Large intestine (tissue), 3 donors: Measurements from ENCODE around the gene SCARF1. TPM values are rescaled to one million over a fixed set of nuclear protein-coding genes. Genes with fewer than 3 reads are reported as not detected.

ENCODE experiments used
- DNase-seq, 2 donors: peaks; one replicate each; pipeline versions ENCODE4 v3.0.0 to v3.0.0-alpha.2; 2013
- H3K27ac ChIP-seq: one replicate; pipeline ENCODE4 v1.5.1; 2013; ENCODE audit warnings: low read length
- H3K27me3 ChIP-seq: 2 replicates; pipeline ENCODE4 v1.6.1; 2013; ENCODE audit warnings: low read length; ENCODE audit not compliant: control insufficient read depth, insufficient read depth
- H3K36me3 ChIP-seq: 2 replicates; pipeline ENCODE4 v1.6.1; 2013; ENCODE audit warnings: low read length; ENCODE audit not compliant: control insufficient read depth, insufficient read depth
- H3K4me1 ChIP-seq: one replicate; pipeline ENCODE4 v1.6.1; 2013; ENCODE audit warnings: low read length; ENCODE audit not compliant: control insufficient read depth, insufficient read depth
- H3K4me3 ChIP-seq: one replicate; pipeline ENCODE4 v1.5.1; 2013; ENCODE audit warnings: low read length
- H3K9me3 ChIP-seq: one replicate; pipeline ENCODE4 v1.6.1; 2013; ENCODE audit warnings: mild to moderate bottlenecking, low read depth, low read length, moderate library complexity; ENCODE audit not compliant: control insufficient read depth
- WGBS: methylation state at CpG from one replicate; pipeline ENCODE4 v1.1.5; 2013; ENCODE audit warnings: low lambda C conversion rate; ENCODE audit not compliant: insufficient coverage; 5-methylcytosine and 5-hydroxymethylcytosine counted together
- polyA plus RNA-seq: library from polyadenylated mRNA; unstranded; fragments of 120-200 nt; gene quantifications from one replicate; pipeline ENCODE4 v1.2.1, GENCODE V29; 2013

SCARF1 gene
- polyA plus RNA-seq, 1 donor = 6.5 TPM

DNA sequence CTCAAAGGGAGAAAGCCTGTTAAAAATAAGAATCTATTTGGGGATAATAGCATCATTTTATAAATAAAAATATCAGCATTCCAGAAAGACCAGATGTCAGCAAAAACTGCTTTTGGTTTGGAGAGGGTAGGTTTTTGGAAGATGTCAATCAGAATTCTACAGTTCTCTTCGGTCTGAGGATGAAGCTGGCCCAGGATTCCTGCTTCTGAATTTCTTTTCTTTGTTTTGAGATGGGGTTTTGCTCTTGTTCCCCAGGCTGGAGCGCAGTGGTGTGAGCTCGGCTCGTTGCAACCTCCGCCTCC, 52.0 kb downstream of the SCARF1 start:
- Histone ChIP-seq H3K9me3 (peaks cover 6% of the 10 kb centered on the region), H3K27ac (peak overlapping the region; percentile 76), H3K36me3 (peaks cover 24% of the 10 kb centered on the region), H3K4me3 (no peak overlapping the region), H3K4me1 (peaks cover 63% of the 10 kb centered on the region), H3K27me3 (no peaks in the 10 kb centered on the region)
- no peak for DNase-seq
- WGBS = no CpG with 5 or more reads among the region's 5 CpGs

DNA sequence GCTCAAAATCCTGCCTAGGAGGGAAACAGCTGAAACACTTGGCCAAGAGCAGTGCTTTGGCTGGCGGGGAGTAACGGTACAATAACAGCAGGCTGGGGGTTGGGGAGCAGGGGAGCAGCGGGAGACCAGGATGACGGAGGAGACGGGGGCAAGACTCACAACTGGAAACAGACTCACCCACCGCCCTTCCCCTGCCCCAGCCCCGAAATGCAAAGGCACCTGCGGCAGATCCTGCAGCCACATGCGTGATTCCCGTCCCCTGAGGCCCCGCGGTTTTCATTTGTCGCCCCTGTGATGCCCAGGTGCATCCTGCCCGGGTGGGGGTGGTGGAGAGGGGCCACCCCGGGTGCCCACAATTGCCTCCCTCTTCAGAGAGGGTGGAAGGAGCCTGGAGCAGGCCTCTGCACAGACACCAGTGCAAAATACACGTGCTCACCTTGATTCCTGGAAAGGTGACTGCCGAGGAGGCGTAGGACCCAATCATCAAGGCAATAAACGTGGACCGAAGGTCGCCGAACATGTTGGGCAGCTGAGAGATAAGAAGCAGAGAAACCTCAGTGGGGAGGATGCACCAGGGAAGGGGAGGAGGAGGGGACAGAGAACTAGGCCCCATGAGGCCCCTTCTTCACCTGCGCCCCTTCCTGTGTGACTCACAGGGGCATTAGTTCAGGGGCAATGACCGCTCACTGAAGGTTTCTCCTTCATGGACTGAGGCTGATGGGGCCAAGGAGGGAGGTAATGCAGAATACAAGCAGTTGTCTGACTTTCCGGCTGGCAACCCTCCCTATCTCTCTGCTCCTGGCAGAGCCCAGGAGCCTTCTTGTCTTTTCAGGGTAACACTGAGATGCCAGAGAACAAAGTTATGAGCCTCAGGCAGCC, 52.5 kb downstream of the SCARF1 start:
- no peak overlapping the region for H3K4me3 ChIP-seq
- peak; percentile 98 to 99 for DNase-seq
- H3K27ac ChIP-seq = peak overlapping the region; percentile 76
- H3K36me3 ChIP-seq = peaks cover 25% of the 10 kb centered on the region
- H3K27me3 ChIP-seq = no peaks in the 10 kb centered on the region
- peaks cover 57% of the 10 kb centered on the region for H3K4me1 ChIP-seq
- H3K9me3 ChIP-seq = peaks cover 6% of the 10 kb centered on the region
- WGBS = 20% methylated on average over 1 of the region's 25 CpGs

DNA sequence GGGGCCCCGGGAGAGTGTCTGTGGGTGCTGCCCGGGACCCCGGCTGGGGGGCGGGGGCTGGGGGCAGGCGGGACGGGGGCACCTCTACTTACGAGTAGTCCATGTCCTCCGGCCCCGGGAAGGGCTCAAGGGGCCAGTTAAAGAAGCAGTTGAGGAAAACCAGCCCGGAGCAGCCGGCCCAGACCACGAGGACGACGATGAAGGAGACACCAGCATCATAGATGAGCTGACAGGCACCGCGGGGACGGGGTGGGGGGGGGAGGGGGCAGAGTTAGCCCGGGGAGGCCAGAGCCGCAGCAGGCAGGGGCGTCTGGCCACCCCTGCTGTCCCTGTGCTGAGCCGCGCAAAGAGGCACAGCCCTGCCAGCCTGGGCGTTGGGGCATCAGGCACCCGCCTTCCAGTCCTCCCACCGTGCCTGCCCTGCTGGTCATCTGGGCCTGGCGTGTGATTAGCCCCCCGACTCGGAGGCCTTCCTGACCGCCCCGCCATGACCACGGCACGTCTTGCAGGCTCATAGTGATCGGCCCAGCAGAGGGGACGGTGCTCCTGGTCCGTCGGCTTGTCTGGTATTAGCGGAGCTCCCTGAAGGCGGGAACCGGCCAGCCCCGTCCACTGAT, 54.0 kb downstream of the SCARF1 start:
- Histone ChIP-seq H3K9me3 (peaks cover 6% of the 10 kb centered on the region), H3K4me3 (no peak overlapping the region), H3K36me3 (peaks cover 38% of the 10 kb centered on the region), H3K27me3 (no peaks in the 10 kb centered on the region), H3K4me1 (peaks cover 53% of the 10 kb centered on the region), H3K27ac (no peak overlapping the region)
- DNase-seq = no peak
- no CpG with 5 or more reads among the region's 40 CpGs for WGBS

DNA sequence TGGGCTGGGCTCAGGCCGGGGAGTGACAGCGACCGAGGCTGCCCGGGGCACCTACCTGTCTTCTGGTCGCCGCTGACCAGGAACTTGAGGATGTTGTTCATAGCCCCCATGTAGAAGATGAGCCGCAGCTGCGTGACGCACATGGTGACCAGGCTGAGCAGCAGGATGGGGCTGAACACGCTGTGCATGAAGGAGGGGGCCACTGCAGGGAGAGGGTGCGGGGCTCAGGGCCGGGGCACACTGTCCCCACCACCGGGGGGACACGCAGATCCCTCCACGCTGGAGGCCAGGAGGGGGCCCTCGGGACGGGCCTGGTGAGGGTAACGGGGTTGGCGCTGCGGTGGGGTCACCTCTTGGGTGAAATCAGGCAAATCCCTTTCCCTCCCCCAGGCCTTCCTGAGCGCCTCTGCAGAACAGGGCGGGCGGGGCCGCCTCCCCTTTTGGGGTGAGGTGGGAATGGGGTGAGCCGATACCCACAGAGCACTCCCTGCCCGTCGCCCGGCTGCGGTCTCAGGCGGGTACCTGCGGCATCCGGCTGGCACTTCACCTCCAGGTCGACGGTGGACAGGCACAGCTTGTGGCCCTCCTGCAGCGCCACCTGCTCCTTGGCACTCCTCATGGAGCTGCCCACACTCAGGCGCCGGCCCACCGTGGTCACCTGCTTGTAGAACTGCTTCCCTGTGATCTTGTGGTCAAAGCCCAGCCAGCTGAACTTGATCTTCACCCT, 54.6 kb downstream of the SCARF1 start:
- peaks cover 52% of the 10 kb centered on the region for H3K4me1 ChIP-seq

DNA sequence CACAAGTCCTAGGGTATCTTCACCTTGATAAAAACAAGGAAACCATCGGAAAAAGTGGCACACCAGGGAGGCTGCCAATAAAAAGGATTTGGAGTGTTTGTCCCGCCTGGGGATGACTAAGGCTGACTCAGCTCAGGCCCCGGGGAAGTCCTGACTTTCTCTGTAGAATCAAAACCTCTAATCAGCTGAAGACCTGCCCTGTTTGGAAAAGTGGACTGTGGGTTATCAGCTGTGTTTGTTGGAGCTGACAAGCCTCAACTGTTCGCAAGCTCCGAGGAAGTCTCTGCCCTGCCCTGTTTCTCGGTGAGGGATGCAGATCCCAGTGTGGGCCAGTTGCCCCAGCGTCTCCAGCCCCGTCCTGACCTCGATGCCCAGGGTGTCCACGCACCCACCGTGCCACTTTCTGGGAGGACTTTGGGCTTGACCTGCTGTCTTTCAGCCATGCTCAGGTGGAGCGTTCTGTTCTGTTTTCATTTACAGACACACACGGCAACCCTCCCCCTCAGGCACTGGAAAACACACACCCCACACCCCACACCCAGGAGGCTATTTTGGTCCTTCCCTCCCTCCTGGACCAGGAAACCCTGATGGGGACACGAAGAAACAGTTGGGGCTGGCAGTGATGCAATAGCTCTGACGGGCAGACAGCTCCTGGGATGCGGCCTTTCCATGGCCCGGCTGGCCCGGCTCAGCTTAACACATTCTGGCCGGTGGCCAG, 55.3 kb downstream of the SCARF1 start:
- H3K27me3 ChIP-seq = no peaks in the 10 kb centered on the region
- DNase-seq = peak; percentile 89 to 95
- no CpG with 5 or more reads among the region's 19 CpGs for WGBS
- peaks cover 6% of the 10 kb centered on the region for H3K9me3 ChIP-seq
- H3K27ac ChIP-seq = peak overlapping the region; percentile 75
- H3K36me3 ChIP-seq = peaks cover 48% of the 10 kb centered on the region
- H3K4me1 ChIP-seq = peaks cover 52% of the 10 kb centered on the region
- no peak overlapping the region for H3K4me3 ChIP-seq

More for the DNA sequence above, 54.6 kb downstream of the SCARF1 start:
- H3K36me3 ChIP-seq = peaks cover 42% of the 10 kb centered on the region
- peak overlapping the region; percentile 75 for H3K27ac ChIP-seq
- no peak overlapping the region for H3K4me3 ChIP-seq
- peaks cover 6% of the 10 kb centered on the region for H3K9me3 ChIP-seq
- no CpG with 5 or more reads among the region's 38 CpGs for WGBS
- no peak for DNase-seq
- no peaks in the 10 kb centered on the region for H3K27me3 ChIP-seq

DNA sequence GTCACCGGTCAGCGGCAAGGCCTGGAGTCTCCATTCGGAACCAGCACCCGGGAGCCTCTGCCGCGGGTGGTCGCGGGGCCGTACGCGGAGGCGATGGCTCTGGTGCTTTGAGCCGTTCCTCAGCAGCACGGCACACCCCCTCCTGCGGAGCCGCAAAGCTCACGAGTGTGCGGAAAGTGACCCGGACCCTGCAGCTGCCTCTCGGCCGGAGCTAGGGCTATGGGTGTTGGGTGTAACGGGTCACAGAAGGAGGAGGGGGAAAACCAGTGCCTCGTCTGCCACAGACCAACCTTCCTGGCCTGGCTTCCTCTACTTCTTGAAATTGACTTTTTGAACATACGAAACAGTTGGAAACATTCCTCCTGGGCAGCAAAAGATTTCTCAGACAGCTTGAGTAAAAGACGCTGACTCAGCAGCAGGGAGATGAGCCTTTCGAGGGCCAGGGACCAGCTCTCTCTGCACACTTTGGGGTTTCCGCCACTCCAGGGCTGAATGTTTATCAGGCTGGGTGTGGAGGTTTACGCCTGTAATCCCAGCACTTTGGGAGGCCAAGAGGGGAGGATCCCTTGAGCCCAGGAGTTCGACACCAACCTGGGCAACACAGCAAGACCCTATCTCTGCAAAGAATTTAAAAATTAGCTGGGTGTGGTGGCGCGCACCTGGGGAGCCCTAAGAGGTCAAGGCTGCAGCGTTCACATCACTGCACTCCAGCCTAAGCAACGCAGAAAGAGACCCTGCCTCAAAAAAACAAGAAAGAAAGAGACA, 56.5 kb downstream of the SCARF1 start:
- H3K27ac ChIP-seq = no peak overlapping the region
- no CpG with 5 or more reads among the region's 33 CpGs for WGBS

DNA sequence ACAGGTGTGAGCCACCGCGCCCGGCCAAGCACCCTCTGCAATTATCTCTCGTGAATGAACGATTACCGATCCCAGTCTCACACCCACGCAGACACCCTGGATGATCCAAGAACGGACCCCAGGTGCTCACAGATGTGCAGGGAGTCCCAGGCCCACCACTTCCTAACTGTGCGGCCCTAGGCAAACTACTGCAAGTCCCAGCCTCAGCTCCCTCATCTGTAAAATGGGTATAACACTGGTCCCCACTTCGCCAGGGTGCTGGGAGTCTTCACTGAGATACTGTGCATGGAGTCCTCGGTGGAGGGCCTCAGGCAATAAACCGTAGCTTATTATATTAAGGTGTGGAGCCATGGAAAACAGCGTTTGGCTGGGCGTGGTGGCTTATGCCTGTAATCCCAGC, 61.4 kb downstream of the SCARF1 start:
- Histone ChIP-seq H3K4me3 (no peak overlapping the region), H3K4me1 (peaks cover 10% of the 10 kb centered on the region), H3K27me3 (no peaks in the 10 kb centered on the region), H3K27ac (no peak overlapping the region), H3K36me3 (peaks cover 56% of the 10 kb centered on the region), H3K9me3 (peaks cover 5% of the 10 kb centered on the region)
- DNase-seq = no peak
- no CpG with 5 or more reads among the region's 14 CpGs for WGBS

More for the DNA sequence above, 56.5 kb downstream of the SCARF1 start:
- no peaks in the 10 kb centered on the region for H3K27me3 ChIP-seq
- no peak for DNase-seq
- peaks cover 55% of the 10 kb centered on the region for H3K36me3 ChIP-seq
- H3K4me3 ChIP-seq = no peak overlapping the region
- peaks cover 47% of the 10 kb centered on the region for H3K4me1 ChIP-seq
- peaks cover 6% of the 10 kb centered on the region for H3K9me3 ChIP-seq

Other genes with a start within 250 kb of the SCARF1 start
- gene YWHAE, start 245.5 kb downstream of the SCARF1 start, polyA plus RNA-seq = 615 TPM
- 42.2 TPM for gene CRK, start 189.5 kb downstream of the SCARF1 start, polyA plus RNA-seq
- 56.1 TPM for gene MYO1C, start 153.0 kb downstream of the SCARF1 start, polyA plus RNA-seq
- gene INPP5K, start 129.1 kb downstream of the SCARF1 start, polyA plus RNA-seq = 18.3 TPM
- 98.5 TPM for gene PITPNA, start 82.9 kb downstream of the SCARF1 start, polyA plus RNA-seq
- gene SLC43A2, start 16.9 kb downstream of the SCARF1 start, polyA plus RNA-seq = 80.3 TPM
- gene RILP, start 4.1 kb upstream of the SCARF1 start, polyA plus RNA-seq = 9.0 TPM
- gene PRPF8, start 39.1 kb upstream of the SCARF1 start, polyA plus RNA-seq = 177 TPM
- gene TLCD2, start 64.6 kb upstream of the SCARF1 start, polyA plus RNA-seq = 2.8 TPM
- 19.3 TPM for gene WDR81, start 79.0 kb upstream of the SCARF1 start, polyA plus RNA-seq
- 14.3 TPM for gene SERPINF2, start 97.1 kb upstream of the SCARF1 start, polyA plus RNA-seq
- 34.2 TPM for gene SERPINF1, start 116.3 kb upstream of the SCARF1 start, polyA plus RNA-seq
- 15.4 TPM for gene SMYD4, start 184.2 kb upstream of the SCARF1 start, polyA plus RNA-seq
- 64.4 TPM for gene RPA1, start 184.3 kb upstream of the SCARF1 start, polyA plus RNA-seq